Measurements from ENCODE around the gene MOB3C.

Gene MOB3C

GRCh38 chr1:46642115-46642680 is 25.6 kb upstream of the MOB3C start:
- Histone ChIP-seq H4K20me1 (no peaks in the 10 kb centered on the region), H3K9me3 (no peaks in the 10 kb centered on the region), H3K36me3 (peaks cover 24% of the 10 kb centered on the region), H3K4me1 (peaks cover 12% of the 10 kb centered on the region), H3K27me3 (no peaks in the 10 kb centered on the region), H3K4me3 (no peak overlapping the region), H3K4me2 (no peak overlapping the region), H3K9ac (no peak overlapping the region), H3K27ac (no peak overlapping the region)
- no peak for TF ChIP-seq Cebpa-rat (IDR thresholded peaks at IDR 0.05)

- no peak for TF ChIP-seq Cebpa-rat (IDR thresholded peaks at IDR 0.05)
- peaks cover 12% of the 10 kb centered on the region for H3K4me1 ChIP-seq
- H4K20me1 ChIP-seq = no peaks in the 10 kb centered on the region
- no peak overlapping the region for H3K27ac ChIP-seq
- no peaks in the 10 kb centered on the region for H3K27me3 ChIP-seq
- H3K4me3 ChIP-seq = no peak overlapping the region
- H3K4me2 ChIP-seq = no peak overlapping the region
- H3K9ac ChIP-seq = no peak overlapping the region
- H3K36me3 ChIP-seq = peaks cover 39% of the 10 kb centered on the region
- no peaks in the 10 kb centered on the region for H3K9me3 ChIP-seq
Observed at GRCh38 chr1:46639547-46639946, 22.9 kb upstream of the MOB3C start.

DNA sequence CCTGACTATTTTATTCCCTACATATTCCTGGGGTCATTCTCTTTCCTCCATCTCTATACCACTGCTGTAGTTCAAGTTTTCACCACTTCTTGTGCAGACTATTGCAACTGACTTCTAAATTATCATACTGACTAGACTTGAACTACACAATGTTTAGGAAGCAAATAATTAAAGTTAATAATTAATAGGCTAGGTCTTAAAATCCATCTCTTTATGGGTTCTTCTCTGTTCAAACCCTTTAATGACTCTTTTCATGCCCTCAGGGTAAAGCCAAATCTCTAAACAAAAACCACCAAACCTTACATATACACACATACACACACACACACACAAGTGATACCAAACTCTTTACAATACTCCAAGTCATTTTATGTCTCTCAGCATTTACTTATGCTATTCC is 22.3 kb upstream of the MOB3C start:
- Histone ChIP-seq H3K36me3 (peaks cover 45% of the 10 kb centered on the region), H3K27me3 (no peaks in the 10 kb centered on the region), H3K9ac (no peak overlapping the region), H3K4me2 (no peak overlapping the region), H4K20me1 (no peaks in the 10 kb centered on the region), H3K4me3 (no peak overlapping the region), H3K9me3 (no peaks in the 10 kb centered on the region), H3K4me1 (peaks cover 10% of the 10 kb centered on the region), H3K27ac (no peak overlapping the region)
- no peak for TF ChIP-seq Cebpa-rat (IDR thresholded peaks at IDR 0.05)

DNA sequence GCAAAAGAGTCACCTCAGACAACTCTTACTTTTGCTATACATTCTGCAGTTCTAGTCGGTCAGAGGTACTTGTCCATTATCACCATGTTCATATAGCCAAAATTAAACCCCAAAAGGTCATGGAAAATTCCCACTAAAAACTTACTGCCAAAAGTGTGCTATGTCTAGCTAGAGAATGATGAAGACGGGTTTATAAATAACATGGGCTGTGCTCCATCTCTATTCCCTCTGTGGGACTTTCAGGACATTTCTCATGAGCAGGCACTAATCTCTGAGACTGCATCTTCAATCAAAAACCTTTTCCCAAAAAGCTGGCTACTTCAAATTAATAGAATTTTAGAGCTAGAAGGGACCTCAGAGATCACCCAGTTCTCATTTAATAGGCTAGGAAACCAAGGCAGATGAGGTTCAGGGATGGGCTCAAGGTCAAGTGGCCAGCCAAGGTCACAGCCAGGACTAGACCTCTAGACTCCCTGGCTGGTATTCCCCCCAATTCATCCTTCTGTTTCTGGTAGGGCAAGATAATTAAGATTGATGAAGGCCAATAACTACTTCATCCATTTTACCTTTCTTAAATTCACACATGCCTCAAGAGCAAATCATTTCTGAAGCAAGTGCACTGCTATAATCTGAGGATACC is 21.0 kb upstream of the MOB3C start:
- Histone ChIP-seq H4K20me1 (no peaks in the 10 kb centered on the region), H3K9ac (no peak overlapping the region), H3K9me3 (no peaks in the 10 kb centered on the region), H3K4me1 (no peaks in the 10 kb centered on the region), H3K4me2 (no peak overlapping the region), H3K4me3 (no peak overlapping the region), H3K27me3 (no peaks in the 10 kb centered on the region), H3K36me3 (peaks cover 57% of the 10 kb centered on the region), H3K27ac (no peak overlapping the region)
- TF ChIP-seq Cebpa-rat (IDR thresholded peaks at IDR 0.05) = no peak

DNA sequence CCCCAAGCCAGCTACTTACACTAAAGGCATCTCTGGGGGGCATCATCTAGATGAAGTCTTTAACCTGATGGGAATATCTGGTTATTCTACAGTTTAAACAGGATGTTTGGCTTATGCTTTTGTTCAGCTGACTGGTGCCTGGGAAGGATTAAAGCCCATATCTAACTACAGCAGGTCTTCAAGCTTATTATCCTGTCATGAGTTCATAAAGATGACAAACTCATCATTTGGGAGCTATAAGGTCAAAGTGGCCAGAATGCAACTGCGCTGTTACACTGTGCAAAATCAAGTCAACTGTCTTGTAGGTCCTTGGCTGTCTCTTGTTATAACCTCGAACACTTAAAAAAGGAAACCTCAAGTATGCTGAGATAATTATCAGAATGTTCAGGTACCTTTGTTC is 18.6 kb upstream of the MOB3C start:
- H4K20me1 ChIP-seq = no peaks in the 10 kb centered on the region
- H3K36me3 ChIP-seq = peaks cover 70% of the 10 kb centered on the region
- H3K4me2 ChIP-seq = no peak overlapping the region
- no peak overlapping the region for H3K27ac ChIP-seq
- no peak for TF ChIP-seq Cebpa-rat (IDR thresholded peaks at IDR 0.05)
- H3K4me1 ChIP-seq = no peaks in the 10 kb centered on the region
- no peaks in the 10 kb centered on the region for H3K9me3 ChIP-seq
- no peaks in the 10 kb centered on the region for H3K27me3 ChIP-seq
- no peak overlapping the region for H3K9ac ChIP-seq
- H3K4me3 ChIP-seq = no peak overlapping the region

- Histone ChIP-seq H3K27ac (no peak overlapping the region), H3K4me1 (no peaks in the 10 kb centered on the region), H3K4me3 (no peak overlapping the region), H4K20me1 (no peaks in the 10 kb centered on the region), H3K4me2 (no peak overlapping the region), H3K36me3 (peaks cover 49% of the 10 kb centered on the region), H3K9ac (no peak overlapping the region), H3K27me3 (no peaks in the 10 kb centered on the region), H3K9me3 (no peaks in the 10 kb centered on the region)
- TF ChIP-seq Cebpa-rat (IDR thresholded peaks at IDR 0.05) = no peak
Observed at GRCh38 chr1:46630719-46631118, 14.1 kb upstream of the MOB3C start.

DNA sequence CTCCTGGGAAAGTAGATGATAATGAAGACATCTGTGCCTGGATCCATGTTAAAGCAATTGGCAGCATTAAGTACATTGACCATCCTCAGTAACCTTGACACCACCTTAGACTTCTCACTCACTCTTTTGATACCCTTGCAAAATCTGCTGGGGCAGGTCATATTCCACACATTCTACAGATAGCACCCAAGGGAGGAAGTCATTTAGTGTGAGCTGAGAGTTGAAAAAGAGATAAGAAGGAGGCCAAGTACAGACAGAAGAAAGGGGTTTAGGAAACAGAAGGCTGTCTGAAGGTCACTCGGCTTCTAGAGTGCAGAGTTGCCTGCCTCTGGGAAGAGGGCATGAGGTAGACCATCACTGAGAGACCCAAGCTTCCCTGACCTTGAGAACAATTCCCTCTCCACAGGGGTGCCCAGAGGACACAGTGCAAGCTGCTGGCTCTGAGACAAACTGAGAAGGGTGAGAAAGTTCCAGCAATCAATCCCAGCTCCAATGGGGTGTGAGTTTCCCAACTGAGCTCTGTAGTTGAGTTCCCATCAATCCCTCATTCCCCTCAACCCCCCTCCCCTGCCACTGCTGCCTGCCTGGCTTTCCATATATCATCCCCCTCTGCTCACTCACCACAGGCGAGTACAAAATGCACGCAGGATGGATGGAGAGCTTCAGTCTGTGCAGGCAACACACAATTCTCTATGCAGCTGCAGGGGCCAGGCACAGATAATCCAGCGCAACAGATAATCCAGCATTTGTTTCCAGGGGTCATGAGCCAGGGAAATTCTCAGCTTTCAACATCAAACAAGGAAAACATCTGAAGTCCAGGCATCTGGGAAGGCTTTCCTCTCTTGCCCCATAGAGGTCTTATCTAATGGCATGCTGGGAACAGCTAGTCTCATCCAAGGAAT is 7.4 kb upstream of the MOB3C start:
- H3K36me3 ChIP-seq = no peaks in the 10 kb centered on the region
- no peak for TF ChIP-seq Cebpa-rat (IDR thresholded peaks at IDR 0.05)

GRCh38 chr1:46622344-46622743 is 5.7 kb upstream of the MOB3C start:
- H3K27me3 ChIP-seq = no peaks in the 10 kb centered on the region
- no peak overlapping the region for H3K27ac ChIP-seq
- H3K4me3 ChIP-seq = no peak overlapping the region
- H3K9me3 ChIP-seq = no peaks in the 10 kb centered on the region
- no peaks in the 10 kb centered on the region for H3K36me3 ChIP-seq
- H3K9ac ChIP-seq = no peak overlapping the region
- no peak overlapping the region for H3K4me2 ChIP-seq
- no peaks in the 10 kb centered on the region for H4K20me1 ChIP-seq
- no peak for TF ChIP-seq Cebpa-rat (IDR thresholded peaks at IDR 0.05)
- peaks cover 50% of the 10 kb centered on the region for H3K4me1 ChIP-seq

More for the DNA sequence above, 7.4 kb upstream of the MOB3C start:
- no peaks in the 10 kb centered on the region for H3K27me3 ChIP-seq
- peaks cover 34% of the 10 kb centered on the region for H3K4me1 ChIP-seq
- H3K4me2 ChIP-seq = peak overlapping the region; percentile 28; the same call in 1 of the 2 replicates
- no peak overlapping the region for H3K27ac ChIP-seq
- no peaks in the 10 kb centered on the region for H3K9me3 ChIP-seq
- H4K20me1 ChIP-seq = no peaks in the 10 kb centered on the region
- no peak overlapping the region for H3K4me3 ChIP-seq
- no peak overlapping the region for H3K9ac ChIP-seq

- no peak overlapping the region for H3K4me2 ChIP-seq
- no peaks in the 10 kb centered on the region for H4K20me1 ChIP-seq
- no peaks in the 10 kb centered on the region for H3K9me3 ChIP-seq
- H3K9ac ChIP-seq = no peak overlapping the region
- no peak for TF ChIP-seq Cebpa-rat (IDR thresholded peaks at IDR 0.05)
- peaks cover 54% of the 10 kb centered on the region for H3K4me1 ChIP-seq
- H3K4me3 ChIP-seq = no peak overlapping the region
- H3K27me3 ChIP-seq = no peaks in the 10 kb centered on the region
- no peak overlapping the region for H3K27ac ChIP-seq
- H3K36me3 ChIP-seq = no peaks in the 10 kb centered on the region
Observed at GRCh38 chr1:46621930-46622329, 5.3 kb upstream of the MOB3C start.

All from BLaER1 (cell line).